Measurements from ENCODE around the gene EFCAB12. TPM values are rescaled to one million over a fixed set of nuclear protein-coding genes. Genes with fewer than 3 reads are reported as not detected.

EFCAB12 gene
- total RNA-seq, 3 donors from 2014 or later (not counting 1 experiment from before 2014, with no cell fraction given), result 0.94 to 3.3 (median 1.4) TPM

GRCh38 chr3:129378949-129379348 lies 49.5 kb downstream of the EFCAB12 start:
- no peak overlapping the region for H3K27ac Mint-ChIP-seq
- H3K36me3 Mint-ChIP-seq, result no peaks in the 10 kb centered on the region
- Histone ChIP-seq H3K27ac (ENCODE audit: low read length) (no peak overlapping the region), H3K27me3 (ENCODE audit: control insufficient read depth, insufficient read depth, low read length) (no peaks in the 10 kb centered on the region), H3K4me1 (ENCODE audit: control insufficient read depth, insufficient read depth, low read length) (no peaks in the 10 kb centered on the region), H3K4me3 (ENCODE audit: low read length) (no peak overlapping the region), H3K36me3 (ENCODE audit: control insufficient read depth, insufficient read depth, low read length) (no peaks in the 10 kb centered on the region), H3K9me3 (ENCODE audit: control insufficient read depth, insufficient read depth, low read length) (no peaks in the 10 kb centered on the region)
- 32% methylated on average over 1 of the region's 1 CpG for WGBS (ENCODE audit: insufficient coverage)
- no peaks in the 10 kb centered on the region for H3K27me3 Mint-ChIP-seq (ENCODE audit: low read depth in 2 of 2)
- intact Hi-C loops (cut with micrococcal nuclease), result no loop called here
- H3K9me3 Mint-ChIP-seq, result no peaks in the 10 kb centered on the region
- no peak for TF ChIP-seq CTCF (IDR thresholded peaks at IDR 0.05)
- H3K4me1 Mint-ChIP-seq, result no peaks in the 10 kb centered on the region
- no peak for DNase-seq
- no peak overlapping the region for H3K4me3 Mint-ChIP-seq
- ATAC-seq, result no peak

- Histone ChIP-seq H3K4me1 (ENCODE audit: control insufficient read depth, insufficient read depth, low read length) (no peaks in the 10 kb centered on the region), H3K27me3 (ENCODE audit: control insufficient read depth, insufficient read depth, low read length) (no peaks in the 10 kb centered on the region), H3K27ac (ENCODE audit: low read length) (no peak overlapping the region), H3K36me3 (ENCODE audit: control insufficient read depth, insufficient read depth, low read length) (no peaks in the 10 kb centered on the region), H3K9me3 (ENCODE audit: control insufficient read depth, insufficient read depth, low read length) (no peaks in the 10 kb centered on the region), H3K4me3 (ENCODE audit: low read length) (no peak overlapping the region)
- H3K9me3 Mint-ChIP-seq, result no peaks in the 10 kb centered on the region
- DNase-seq (no peak), ATAC-seq (no peak)
- intact Hi-C loops (cut with micrococcal nuclease), result no loop called here
- no peak overlapping the region for H3K4me3 Mint-ChIP-seq
- H3K27ac Mint-ChIP-seq, result no peak overlapping the region
- 79% methylated on average over 2 of the region's 2 CpGs for WGBS (ENCODE audit: insufficient coverage)
- no peaks in the 10 kb centered on the region for H3K36me3 Mint-ChIP-seq
- TF ChIP-seq CTCF (IDR thresholded peaks at IDR 0.05), result no peak
- no peaks in the 10 kb centered on the region for H3K4me1 Mint-ChIP-seq
- no peaks in the 10 kb centered on the region for H3K27me3 Mint-ChIP-seq (ENCODE audit: low read depth in 2 of 2)
Measured at GRCh38 chr3:129377615-129378014, 50.8 kb downstream of the EFCAB12 start.

DNA sequence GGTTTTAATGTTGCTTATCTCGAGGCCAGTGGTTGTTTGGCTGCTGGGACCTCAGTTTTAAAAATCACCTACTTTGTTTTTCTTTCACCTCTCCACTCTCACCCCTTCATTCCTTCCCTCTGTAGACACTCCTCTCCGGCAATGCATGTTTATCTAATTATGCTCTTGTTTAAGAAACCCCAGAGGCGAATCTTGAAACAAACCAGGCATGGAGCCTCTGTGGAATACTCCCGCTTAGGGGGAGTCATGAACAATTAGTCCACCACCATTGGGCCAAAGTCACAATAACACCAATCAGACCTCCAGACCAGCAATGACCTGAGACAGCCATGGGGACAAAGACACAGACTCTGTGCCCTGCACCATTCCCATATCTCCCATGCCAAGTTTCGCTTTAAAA lies 53.3 kb downstream of the EFCAB12 start:
- intact Hi-C loops (cut with micrococcal nuclease), result no loop called here
- H3K27ac Mint-ChIP-seq, result no peak overlapping the region
- H3K36me3 ChIP-seq (ENCODE audit: control insufficient read depth, insufficient read depth, low read length), result no peaks in the 10 kb centered on the region
- no peak overlapping the region for H3K4me3 Mint-ChIP-seq
- H3K9me3 Mint-ChIP-seq, result no peaks in the 10 kb centered on the region
- H3K9me3 ChIP-seq (ENCODE audit: control insufficient read depth, insufficient read depth, low read length), result no peaks in the 10 kb centered on the region
- no peaks in the 10 kb centered on the region for H3K27me3 Mint-ChIP-seq (ENCODE audit: low read depth in 2 of 2)
- ATAC-seq (no peak), DNase-seq (no peak)
- H3K4me3 ChIP-seq (ENCODE audit: low read length), result no peak overlapping the region
- 95% methylated on average over 5 of the region's 5 CpGs for WGBS (ENCODE audit: insufficient coverage)
- no peaks in the 10 kb centered on the region for H3K27me3 ChIP-seq (ENCODE audit: control insufficient read depth, insufficient read depth, low read length)
- no peak overlapping the region for H3K27ac ChIP-seq (ENCODE audit: low read length)
- H3K4me1 Mint-ChIP-seq, result no peaks in the 10 kb centered on the region
- TF ChIP-seq CTCF (IDR thresholded peaks at IDR 0.05), result no peak
- no peaks in the 10 kb centered on the region for H3K36me3 Mint-ChIP-seq
- H3K4me1 ChIP-seq (ENCODE audit: control insufficient read depth, insufficient read depth, low read length), result no peaks in the 10 kb centered on the region

DNA sequence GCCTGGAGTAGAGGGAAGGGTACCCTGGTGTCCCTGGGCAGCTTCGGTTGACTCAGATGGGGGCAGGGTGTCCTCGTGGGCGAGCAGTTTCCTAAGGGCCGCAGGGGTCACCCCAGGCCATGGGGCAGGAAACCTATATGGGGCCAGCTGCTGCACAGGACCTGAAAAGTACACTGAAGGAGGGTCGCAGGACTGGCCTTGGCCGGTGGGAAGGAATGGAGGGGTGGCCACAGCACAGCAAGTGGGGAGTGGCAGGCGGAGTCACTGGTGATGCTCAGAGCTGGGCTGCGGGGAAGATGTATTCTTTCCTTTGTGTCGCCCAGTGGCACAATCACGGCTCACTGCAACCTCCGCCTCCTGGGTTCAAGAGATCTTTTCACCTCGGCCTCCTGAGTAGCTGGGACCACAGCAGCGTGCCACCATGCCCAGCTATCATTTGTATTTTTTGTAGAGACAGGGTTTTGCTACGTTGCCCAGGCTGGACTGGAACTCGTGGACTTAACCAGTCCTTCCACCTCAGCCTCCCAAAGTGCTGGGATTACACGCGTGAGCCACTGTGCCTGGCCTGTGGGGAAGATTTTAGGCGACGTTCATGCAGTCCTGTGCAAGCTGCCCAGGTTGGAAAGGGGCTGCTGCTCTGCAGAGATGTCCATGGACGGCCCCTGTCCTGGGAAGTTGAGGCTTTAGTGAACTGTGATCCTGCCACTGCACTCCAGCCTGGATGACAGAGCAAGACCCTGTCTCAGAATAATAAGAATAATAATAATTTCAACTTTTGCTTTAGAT lies 57.2 kb downstream of the EFCAB12 start:
- WGBS (ENCODE audit: insufficient coverage), result 86% methylated on average over 20 of the region's 20 CpGs
- H3K27me3 ChIP-seq (ENCODE audit: control insufficient read depth, insufficient read depth, low read length), result no peaks in the 10 kb centered on the region
- no peak for ATAC-seq
- H3K27me3 Mint-ChIP-seq (ENCODE audit: low read depth in 2 of 2), result no peaks in the 10 kb centered on the region
- no peak for TF ChIP-seq CTCF (IDR thresholded peaks at IDR 0.05)
- intact Hi-C loops (cut with micrococcal nuclease), result no loop called here
- H3K27ac ChIP-seq (ENCODE audit: low read length), result no peak overlapping the region
- no peak overlapping the region for H3K4me3 Mint-ChIP-seq
- H3K9me3 Mint-ChIP-seq, result no peaks in the 10 kb centered on the region
- no peaks in the 10 kb centered on the region for H3K4me1 ChIP-seq (ENCODE audit: control insufficient read depth, insufficient read depth, low read length)
- no peak overlapping the region for H3K4me3 ChIP-seq (ENCODE audit: low read length)
- H3K27ac Mint-ChIP-seq, result no peak overlapping the region
- no peaks in the 10 kb centered on the region for H3K4me1 Mint-ChIP-seq
- no peak for DNase-seq
- H3K9me3 ChIP-seq (ENCODE audit: control insufficient read depth, insufficient read depth, low read length), result no peaks in the 10 kb centered on the region
- no peaks in the 10 kb centered on the region for H3K36me3 ChIP-seq (ENCODE audit: control insufficient read depth, insufficient read depth, low read length)
- H3K36me3 Mint-ChIP-seq, result no peaks in the 10 kb centered on the region

Data from natural killer cell (primary cell).